DMS53 (cell line): ENCODE results near the gene DNAJC11.

Source experiments
- DNase-seq: peaks from one replicate; lab custom pipeline; 2025; lab: John Stamatoyannopoulos, UW

Gene DNAJC11

DNA sequence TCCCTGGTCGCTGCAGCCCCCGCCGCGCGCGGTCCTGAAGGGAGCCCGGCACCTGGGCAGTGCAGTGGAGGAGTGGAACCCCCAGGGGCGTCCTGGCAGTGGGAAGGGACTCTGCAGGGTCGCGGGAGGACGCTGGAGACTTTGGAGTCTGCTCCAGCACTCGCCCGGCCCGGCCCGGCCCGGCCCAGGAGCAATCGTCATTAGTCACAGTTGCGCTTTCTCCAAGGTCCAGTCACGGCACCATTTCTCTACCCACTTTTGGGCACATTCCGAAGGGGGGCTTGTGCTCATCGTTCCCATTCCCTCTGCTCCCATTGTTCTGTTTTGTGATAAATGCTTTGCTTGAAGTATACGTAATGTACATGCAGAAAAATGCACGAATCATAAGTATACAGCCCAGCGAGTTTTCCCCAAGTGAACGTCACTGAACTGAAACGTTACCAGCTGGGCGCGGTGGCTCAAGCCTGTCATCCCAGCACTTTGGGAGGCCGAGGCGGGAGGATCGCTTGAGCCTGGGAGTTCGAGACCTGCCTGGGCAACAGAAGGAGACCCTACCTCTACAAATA lies 75.9 kb downstream of the DNAJC11 start:
- peak; percentile 61 for DNase-seq

DNA sequence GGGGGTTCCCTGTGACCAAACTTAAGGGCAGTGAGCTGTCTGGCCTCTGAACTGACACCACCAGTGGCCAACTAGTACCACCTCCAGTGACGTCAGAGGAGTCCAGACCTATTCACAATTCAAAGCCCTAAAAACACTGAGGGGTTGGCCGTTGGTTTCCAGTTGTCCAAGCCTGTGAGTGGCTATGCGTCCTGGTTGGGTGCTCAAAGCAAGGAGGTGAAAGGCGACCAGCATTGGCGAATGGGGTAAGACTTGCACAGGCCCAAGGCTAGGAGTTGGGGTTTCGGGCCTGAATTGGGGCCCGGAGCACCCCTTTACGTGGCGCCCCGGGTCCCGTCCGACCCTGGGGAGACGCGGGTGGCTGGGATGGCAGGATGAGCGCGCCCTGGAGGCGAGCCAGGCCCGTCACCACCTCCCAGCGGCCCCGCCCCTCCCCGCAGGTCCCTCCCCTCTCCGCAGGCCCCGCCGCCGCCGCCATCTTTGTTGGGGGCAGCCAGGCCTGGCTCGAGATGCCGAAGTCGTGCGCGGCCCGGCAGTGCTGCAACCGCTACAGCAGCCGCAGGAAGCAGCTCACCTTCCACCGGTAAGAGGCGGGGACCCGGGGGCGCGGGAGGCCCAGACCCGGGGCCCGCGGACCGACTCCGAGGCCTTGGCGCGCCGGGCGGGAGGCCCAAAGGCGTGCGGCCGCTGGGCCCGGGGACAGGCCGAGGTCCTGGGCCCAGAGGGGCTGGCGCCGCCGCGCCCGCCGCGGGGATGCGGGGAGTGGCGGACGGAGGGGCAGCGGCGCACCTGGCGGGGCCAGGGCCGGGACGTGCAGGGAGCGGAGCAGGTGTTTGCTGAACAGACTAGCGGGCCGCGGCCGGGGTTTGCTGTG lies 76.7 kb downstream of the DNAJC11 start, which contains the start of gene THAP3:
TSS of gene THAP3 (plus strand) at position 159 of the 874 bp plus-strand sequence. CDS start at position 510, 351 bp downstream.
- peak; percentile 95 for DNase-seq

DNA sequence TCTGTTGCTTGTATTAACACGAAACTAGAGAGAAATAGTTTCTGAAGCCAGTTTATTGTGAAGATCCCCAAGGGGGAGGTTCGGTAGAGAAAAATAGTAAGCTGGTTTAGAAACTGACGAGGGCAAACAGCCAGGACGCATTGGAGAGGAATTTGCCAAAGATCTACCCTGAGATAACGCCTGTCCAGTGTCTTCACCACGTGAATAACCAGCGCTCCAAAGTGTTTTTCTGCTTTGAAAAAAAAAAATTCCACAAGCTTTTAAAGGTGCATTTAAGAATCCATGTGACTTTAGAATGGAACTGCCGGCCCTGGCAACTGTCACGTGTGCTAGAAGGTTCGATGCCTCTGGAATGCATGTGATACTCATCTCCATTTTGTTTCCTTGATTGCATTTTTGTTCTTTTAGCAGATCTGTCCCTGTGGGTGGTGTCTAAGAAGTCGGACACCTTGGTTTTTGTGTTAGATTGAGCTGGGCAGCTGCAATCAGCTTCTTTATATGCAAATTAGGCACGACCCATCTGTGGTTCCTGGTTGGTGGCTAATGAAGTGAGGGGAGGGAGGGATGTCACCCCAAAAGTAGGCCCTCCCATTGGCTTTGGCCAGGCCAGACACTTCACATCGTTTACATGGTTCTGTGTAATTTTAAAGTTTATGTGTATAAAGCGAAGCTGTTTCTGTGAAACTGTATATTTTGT lies 78.2 kb downstream of the DNAJC11 start:
- no peak for DNase-seq

DNA sequence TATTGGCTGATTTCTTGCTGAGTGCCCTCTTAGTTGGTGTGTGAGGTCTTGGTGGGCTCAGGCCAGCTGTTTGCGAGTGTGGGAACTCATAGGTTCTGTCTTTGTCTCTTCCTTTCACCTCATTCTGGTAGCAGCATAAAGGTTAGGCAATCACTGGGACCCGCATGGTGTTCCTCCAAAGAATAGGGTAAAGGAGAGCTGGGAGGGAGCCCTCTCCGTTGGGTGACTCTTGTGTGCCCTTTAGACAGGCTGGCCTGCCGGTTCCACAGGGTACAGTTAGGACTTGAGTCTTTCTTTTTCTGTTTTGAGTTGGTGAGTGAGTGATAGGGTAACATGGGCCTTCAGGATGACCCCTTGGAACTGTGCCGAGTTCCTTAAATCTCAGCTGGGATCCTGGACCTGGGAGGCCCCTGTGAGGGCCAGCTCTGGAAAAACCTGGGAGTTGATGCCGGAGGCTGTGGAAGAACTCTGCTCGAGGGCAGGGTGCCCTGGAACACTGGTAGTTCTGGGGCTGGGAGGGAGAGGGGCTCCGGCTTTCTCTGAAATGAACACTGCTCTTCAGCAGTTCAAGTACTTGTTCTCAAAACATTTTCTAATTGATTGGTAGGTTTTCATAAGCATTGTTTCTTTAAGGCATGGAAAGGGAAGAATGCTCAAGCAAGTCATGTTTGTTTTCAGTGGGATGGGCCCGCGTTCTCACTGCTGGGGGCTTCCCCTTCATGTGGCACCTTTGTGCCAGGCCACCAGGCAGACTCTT lies 79.0 kb downstream of the DNAJC11 start:
- no peak for DNase-seq

DNA sequence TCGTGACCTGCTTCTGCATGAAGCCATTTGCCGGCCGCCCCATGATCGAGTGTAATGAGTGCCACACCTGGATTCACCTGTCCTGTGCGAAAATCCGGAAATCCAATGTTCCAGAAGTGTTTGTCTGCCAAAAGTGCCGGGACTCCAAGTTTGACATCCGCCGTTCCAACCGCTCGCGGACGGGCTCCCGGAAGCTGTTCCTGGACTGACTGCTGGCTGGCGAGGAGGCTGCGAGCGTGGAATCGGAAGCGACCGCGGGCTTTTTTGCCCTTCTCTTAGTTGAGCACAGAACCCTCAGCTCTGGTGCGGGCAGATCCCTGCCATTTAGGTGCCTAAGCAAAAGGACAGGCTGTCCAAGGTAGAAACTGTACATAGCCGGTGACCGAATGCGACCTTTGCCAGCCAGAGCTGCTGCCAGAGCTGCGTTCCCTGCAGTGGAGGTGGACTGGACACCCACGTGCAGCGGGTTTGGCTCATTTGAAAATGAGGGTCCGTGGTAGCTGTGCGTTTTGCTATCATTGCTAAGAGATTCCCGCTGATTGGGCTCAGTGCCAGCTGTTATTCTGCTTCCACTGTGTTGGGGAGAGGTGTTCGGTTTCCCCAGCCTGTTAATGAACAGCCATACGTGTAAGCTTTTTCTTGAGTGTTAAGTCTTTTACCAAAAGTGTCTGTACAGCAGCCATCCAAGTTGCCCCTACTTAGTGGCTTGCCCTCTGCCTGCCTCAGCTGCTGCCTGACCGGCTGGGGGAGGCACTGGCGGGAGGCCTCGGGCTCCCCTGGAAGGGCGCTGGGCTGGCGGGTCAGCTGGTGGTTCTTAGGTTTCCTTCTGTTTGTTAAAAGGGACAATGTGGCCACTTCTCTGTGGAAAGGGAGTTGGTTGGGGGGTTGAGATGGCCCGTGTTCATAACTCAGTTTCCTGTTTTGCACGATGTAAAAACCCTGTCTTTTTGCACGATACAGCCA lies 79.9 kb downstream of the DNAJC11 start:
- no peak for DNase-seq

DNA sequence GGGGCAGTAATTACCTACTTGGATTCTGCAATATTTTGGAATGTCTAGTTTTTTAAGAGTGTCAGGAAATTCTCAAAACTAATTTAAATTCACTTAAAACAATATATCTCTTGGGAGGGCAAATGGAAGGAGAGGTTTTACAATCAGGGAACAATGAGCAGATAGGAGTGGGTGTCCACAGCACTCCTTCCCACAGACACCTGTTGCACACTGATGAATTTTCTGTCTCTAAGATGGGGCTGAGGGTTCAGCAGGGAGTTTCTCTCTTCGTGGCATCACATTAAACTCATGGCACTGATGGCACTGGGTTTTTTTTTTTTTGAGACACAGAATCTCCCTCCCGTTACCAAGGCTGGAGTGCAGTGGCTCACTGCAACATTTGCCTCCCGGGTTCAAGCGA lies 82.6 kb downstream of the DNAJC11 start:
- no peak for DNase-seq

DNA sequence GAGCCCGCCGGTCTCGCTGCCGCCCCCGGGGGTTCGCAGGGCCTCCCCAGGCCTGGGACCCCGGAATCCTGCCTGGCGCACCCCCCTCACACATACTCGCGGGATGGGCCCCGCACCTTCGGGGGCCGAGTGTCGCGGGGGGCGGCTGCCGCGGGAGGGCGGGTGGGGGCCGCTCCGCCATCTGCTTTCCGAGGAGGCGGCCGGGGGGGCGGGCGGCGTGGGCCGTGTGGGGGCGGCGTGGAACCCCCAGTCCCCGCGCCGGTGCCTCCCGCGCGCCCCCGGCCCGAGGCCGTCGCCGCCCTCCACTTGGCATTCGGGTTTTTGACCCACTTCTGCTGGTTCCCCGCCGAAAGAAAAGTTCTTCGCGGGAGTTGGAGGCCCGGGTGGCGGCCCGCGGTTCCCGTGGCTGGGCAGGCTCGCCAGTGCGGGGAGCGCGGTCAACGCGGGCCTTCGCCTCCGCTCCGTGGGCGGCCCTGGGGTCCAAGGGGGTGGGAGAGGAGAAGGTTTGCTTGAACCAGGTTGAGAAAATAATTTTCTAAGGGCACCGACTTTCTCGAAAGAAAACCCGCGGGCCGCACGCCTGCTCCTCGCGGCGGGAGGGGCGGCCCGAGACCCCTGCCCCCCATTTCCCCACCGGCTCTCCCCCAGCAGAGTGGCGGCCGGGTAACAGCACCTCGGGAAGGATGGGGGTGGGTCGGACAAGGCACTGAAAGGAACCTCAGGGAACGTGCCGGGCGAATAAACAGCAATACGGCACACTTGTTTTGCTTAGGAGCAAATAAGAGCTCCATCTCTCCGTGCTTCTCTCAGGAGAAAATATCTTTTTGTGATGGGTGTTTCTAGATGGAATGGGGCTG lies 86.5 kb downstream of the DNAJC11 start:
- peak; percentile 29 for DNase-seq

DNA sequence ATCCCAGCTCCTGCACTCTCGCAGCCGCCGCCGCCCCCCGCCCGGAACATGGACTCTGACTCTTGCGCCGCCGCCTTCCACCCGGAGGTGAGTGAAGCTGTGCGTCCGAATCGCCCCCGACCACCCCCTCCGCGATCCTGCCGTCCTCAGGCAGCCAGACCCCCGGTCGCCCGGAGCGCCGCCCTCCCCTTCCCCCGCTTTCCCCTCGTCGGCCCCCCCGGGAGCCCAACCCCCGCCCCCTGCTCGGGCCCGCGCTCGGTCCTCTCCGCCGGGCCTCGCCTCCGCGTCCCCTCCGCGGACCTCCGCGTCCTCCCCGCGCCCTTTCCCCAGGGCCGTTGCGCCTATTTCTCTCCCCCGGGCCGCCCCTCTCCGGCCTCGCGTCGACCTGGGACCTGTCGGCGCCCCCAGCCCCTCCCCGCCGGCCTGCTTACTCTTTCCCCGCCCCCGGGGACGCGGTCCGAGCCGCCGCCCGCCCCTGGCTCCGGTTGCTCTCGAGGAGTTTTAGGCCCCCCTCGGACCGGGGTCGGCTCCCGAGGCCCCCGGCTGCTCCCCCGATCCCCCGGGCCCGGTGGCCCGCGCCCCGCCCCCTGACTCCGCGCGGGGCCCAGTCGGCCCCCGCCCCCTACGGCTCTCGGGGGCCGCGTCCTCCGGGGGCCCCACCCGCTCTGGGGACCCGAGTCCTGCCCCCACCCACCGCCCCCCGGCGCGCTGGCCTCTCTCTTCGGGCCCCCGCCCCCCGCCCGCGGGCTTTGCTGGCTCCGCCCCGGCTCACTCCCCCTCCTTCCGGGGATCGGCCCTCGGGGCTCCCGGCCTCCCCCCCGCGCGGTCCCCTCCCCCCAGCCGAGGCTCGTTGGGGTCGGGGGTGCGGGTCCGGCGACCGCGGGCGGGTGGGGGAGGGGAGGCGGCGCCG lies 87.3 kb downstream of the DNAJC11 start:
- peak; percentile 61 for DNase-seq

DNA sequence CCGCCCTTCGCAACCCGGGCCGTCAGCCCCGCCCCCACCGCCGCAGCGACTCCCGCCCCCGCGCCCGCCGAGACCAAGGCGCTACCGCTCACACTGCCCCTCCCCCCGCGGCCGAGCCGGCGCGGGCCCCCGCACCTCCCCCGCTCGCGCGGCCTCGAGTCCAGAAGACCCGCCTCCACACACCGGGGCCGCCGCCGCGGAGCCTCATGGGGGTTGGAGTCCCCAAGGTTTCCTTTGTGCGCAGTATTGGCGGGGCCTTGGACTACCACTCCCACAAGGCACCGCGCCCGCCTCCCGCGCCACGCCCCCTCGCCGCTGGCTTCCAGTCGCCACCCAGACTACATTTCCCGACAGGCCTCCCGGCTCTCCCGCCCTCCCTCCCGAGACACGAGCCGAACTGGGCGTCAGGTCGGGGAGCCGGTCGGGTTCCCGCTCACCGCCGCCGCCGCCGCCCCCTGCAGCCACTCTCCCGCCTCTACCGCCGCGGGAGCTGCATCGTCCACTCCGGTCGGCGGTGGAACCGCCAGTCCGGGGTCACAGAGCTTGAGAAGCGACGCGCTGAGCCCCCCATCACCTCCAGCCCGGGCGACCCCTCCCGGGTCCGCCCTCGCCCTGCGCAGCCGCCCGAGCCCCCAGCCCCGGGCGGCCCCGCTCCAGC lies 88.1 kb downstream of the DNAJC11 start, which contains the start of gene PHF13:
TSS of gene PHF13 (plus strand) at position 371 of the 658 bp plus-strand sequence. CDS start 336 bp downstream, outside the sequence.
- peak; percentile 100 for DNase-seq

DNA sequence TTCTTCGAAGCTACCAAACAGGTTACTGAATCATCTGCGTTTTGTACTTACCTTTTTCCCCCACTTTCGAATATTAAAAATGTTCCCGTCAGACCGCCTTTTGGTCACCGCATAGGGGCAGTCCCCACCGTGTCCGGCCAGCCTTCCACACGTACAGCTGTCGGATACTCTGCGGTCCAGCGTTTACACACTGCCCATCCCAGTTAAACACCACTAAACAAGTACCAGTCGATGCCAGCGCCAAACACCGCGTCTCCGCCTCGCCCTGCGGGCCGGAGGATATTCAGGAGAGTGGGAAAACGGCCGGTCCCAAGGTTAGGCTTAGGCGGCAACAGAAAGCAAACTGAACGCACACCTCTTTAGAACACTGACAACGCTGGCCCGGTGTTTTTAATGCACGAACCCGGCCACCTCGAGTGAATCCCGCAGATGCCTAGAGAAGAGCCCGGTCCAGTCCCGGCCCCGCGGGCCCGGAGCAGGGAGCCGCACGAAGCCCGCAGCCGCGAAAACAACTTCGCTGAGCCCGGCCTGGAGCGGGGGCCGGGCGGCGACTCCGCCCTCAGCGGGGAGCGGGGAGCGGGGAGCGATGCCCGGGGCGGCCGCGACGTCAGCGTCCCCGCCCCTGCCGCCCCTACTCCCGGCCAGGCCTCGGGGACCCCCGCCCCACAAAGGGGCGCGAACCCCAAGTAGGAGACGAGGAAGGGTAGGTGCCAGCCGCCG lies 88.8 kb downstream of the DNAJC11 start:
- peak; percentile 86 for DNase-seq

DNA sequence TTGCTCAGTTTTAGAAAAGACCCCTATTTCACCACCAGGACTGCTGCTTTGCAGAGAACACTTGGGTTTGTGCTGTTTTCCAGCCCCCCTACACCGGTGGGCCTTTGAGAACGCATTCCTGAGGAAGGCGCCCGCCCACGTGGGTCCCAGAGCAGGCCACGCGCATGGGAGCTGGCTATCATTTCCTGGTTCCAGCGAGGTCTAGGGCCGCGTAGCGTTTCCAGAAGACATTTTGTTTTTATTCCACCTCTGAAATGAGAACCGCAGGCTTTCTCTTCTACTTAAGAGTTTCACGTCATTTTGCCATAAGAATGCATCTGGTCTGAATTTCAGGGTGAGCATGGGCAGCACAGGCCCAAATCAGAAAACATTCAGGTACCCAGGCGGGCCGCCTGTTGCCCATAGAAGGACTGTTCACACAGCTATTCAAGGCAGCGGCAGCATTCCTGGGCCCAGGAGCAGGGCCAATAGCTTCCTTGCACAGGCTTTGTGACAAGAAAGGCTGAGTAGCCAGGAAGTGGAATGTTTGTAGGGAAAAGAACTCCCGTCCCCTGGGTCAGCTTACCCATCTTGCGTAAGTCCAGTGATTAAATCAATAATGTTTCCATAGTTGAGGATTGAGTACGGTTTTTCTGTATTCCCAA lies 97.6 kb downstream of the DNAJC11 start:
- no peak for DNase-seq

DNA sequence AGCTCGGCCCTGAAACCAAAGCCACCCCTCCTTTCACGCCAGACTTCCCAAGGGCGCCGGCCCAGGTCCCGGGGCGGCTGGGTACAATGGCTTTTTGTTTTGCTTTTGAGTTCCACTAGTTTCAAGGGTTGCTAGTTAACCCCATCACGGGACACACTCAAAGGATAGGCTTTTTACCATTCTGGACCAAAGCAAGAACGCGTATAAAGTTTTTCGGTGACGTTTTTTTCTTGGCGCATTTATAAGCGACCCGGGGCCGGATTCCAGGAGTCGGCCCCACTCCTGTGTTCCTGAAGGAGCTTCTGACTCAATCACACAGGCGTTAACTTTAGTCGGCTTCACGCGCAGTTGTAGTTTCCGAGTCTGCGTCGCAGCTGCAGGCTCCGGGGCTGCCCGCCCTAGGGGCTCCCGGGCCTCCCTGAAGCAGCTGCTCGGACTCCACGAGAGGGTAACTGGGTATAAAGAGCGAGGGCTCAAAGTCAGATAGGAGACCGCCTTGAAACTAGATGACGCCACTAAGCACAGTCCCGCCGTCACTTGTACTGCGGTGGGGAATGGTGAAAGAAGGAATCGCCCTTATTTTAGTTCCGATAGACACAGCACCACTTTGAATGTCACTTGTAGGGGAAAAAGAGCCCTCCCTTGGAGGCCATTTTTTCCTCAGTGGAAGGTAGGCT lies 98.2 kb downstream of the DNAJC11 start:
- DNase-seq = peak; percentile 77

DNA sequence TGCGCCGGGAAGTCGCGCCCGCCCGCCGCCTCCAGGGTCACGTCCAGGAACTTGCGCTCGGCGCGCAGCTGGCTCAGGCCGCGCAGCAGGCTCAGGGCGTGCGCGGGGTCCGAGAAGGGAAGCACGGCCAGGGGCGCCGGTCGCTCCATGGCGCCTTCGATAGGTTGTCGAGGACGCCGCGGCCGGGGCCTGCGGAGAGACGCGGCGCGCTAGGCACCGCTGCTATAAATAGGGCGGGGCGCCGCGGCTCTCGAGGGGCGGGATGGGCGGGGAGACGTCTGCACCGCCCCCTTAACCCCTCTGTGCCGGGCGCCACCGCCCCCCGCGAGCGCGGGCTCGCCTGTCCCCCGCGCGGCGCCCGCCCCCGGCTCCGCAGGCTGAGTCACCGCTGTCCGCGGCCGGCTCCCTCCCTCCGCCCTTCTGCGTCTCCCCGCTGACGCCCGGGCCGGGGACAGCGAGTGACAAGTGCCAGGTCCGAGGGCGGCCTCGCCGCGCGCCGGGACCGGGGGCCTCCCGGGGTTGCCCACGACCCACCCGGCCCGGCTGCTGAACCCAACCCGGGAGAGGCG lies 98.9 kb downstream of the DNAJC11 start, which contains the start of gene KLHL21:
TSS of gene KLHL21 (minus strand) at position 201 of the 569 bp plus-strand sequence. CDS start at position 149, 52 bp downstream.
- peak; percentile 95 for DNase-seq

DNA sequence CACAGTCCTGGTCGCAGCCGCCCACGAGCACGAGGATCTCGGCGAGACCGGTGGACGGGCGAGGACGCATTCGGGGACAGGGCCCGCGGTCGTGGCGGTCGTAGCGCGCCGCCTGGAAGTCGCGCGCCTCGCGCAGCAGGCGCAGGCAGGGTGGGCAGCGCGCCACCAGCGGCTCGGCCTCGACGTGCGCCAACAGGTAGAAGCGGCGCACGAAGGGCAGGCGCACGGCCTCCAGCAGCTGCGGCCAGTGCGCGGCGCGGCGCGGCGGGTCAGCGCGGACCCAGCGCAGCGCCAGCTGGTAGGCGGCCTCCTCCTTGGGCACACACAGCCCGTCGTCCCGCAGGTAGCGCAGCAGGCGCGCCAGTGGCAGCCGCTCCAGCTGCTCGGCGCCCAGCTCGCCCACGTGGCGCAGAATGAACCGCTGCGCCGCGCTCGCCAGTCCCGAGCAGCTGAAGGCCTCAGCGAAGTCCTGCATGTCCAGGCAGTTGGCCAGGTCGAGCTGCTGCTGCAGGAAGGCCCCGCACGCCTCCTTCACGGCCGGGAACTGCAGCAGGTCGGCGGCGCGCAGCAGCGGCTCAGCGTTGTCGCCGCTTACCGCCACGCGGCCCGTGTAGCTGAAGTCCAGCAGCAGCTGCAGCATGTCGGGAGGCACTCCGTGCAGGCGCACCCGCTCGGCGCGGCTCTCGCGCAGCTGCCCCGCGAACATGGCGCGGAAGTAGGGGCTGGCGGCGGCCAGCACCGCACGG lies 99.5 kb downstream of the DNAJC11 start:
- DNase-seq = peak; percentile 92
